Measurements from ENCODE around the gene FRRS1L.

The FRRS1L gene

GRCh38 chr9:109172935-109173334 is 5.9 kb upstream of the FRRS1L start:
- DNase-seq = no peak

- no peak for DNase-seq
Measured at GRCh38 chr9:109171926-109172325, 4.9 kb upstream of the FRRS1L start.

GRCh38 chr9:109168170-109168569 is 1.1 kb upstream of the FRRS1L start:
- no peak for DNase-seq

- DNase-seq = no peak
Measured at GRCh38 chr9:109167716-109168115, 667 bp upstream of the FRRS1L start.

- DNase-seq = no peak
Measured at GRCh38 chr9:109166171-109166770, 778 bp downstream of the FRRS1L start.

- no peak for DNase-seq
Measured at GRCh38 chr9:109164042-109164441, 3.0 kb downstream of the FRRS1L start.

- no peak for DNase-seq
Measured at GRCh38 chr9:109163194-109163593, 3.9 kb downstream of the FRRS1L start.

GRCh38 chr9:109162677-109163076 is 4.4 kb downstream of the FRRS1L start:
- DNase-seq = no peak

- DNase-seq = no peak
Measured at GRCh38 chr9:109161471-109161870, 5.6 kb downstream of the FRRS1L start.

- DNase-seq = no peak
Measured at GRCh38 chr9:109159583-109159982, 7.5 kb downstream of the FRRS1L start.

GRCh38 chr9:109158651-109159050 is 8.4 kb downstream of the FRRS1L start:
- DNase-seq = peak; percentile 34

GRCh38 chr9:109156708-109157107 is 10.3 kb downstream of the FRRS1L start:
- DNase-seq = no peak

- DNase-seq = no peak
Measured at GRCh38 chr9:109150925-109151545, 16.0 kb downstream of the FRRS1L start.

- no peak for DNase-seq
Measured at GRCh38 chr9:109149722-109150121, 17.3 kb downstream of the FRRS1L start.

GRCh38 chr9:109149089-109149488 is 18.0 kb downstream of the FRRS1L start:
- DNase-seq = no peak

GRCh38 chr9:109145051-109145450 is 22.0 kb downstream of the FRRS1L start:
- no peak for DNase-seq

GRCh38 chr9:109143881-109144562 is 23.0 kb downstream of the FRRS1L start:
- no peak for DNase-seq

- no peak for DNase-seq
Measured at GRCh38 chr9:109141375-109141774, 25.7 kb downstream of the FRRS1L start.

GRCh38 chr9:109139851-109140250 is 27.2 kb downstream of the FRRS1L start:
- DNase-seq = no peak

GRCh38 chr9:109138421-109138820 is 28.6 kb downstream of the FRRS1L start:
- no peak for DNase-seq

- no peak for DNase-seq
Measured at GRCh38 chr9:109134167-109134578, 32.9 kb downstream of the FRRS1L start.

GRCh38 chr9:109133533-109133932 is 33.5 kb downstream of the FRRS1L start:
- DNase-seq = no peak

- no peak for DNase-seq
Measured at GRCh38 chr9:109132567-109133021, 34.5 kb downstream of the FRRS1L start.

GRCh38 chr9:109129470-109130197 is 37.4 kb downstream of the FRRS1L start:
- DNase-seq = no peak

All from NCI-H446 treated with DMSO at 0.1 percent for 48 hours (cell line).